Effector memory CD4-positive, alpha-beta T cell (primary cell): ENCODE measurements around the gene RPP14.
"Not testable (repeated sequence)": the region's sequence is repeated elsewhere in the genome, so short reads cannot be mapped to it uniquely, and the experiment has no call there.

Experiments used
- DNase-seq, 3 donors: peaks; one replicate each; pipeline ENCODE4 v3.0.0-alpha.2; 2020
- H3K27ac ChIP-seq: 2 replicates; pipeline ENCODE4 v1.7.0; 2013; ENCODE audit warnings: mild to moderate bottlenecking, low read length, moderate library complexity; ENCODE audit not compliant: insufficient read depth, poor library complexity, severe bottlenecking
- H3K27me3 ChIP-seq: replicated peaks from 2 replicates; pipeline ENCODE4 v1.7.0; 2013; ENCODE audit warnings: mild to moderate bottlenecking, low read length; ENCODE audit not compliant: insufficient read depth, control insufficient read depth, poor library complexity, severe bottlenecking
- H3K36me3 ChIP-seq: 2 replicates; pipeline ENCODE4 v1.7.0; 2013; ENCODE audit warnings: mild to moderate bottlenecking, low read length, moderate library complexity; ENCODE audit not compliant: control insufficient read depth, insufficient read depth
- H3K4me1 ChIP-seq: 2 replicates; pipeline ENCODE4 v1.7.0; 2013; ENCODE audit warnings: low read length, mild to moderate bottlenecking; ENCODE audit not compliant: control insufficient read depth, insufficient read depth, poor library complexity, severe bottlenecking
- H3K4me3 ChIP-seq: 2 replicates; pipeline ENCODE4 v1.7.0; 2013; ENCODE audit warnings: low read length, low read depth, mild to moderate bottlenecking; ENCODE audit not compliant: insufficient read depth, poor library complexity, severe bottlenecking
- H3K9me3 ChIP-seq: 2 replicates; pipeline ENCODE4 v1.7.0; 2013; ENCODE audit warnings: mild to moderate bottlenecking, low read length, moderate library complexity; ENCODE audit not compliant: control insufficient read depth

RPP14 gene

GRCh38 chr3:58290446-58290845, 15.6 kb upstream of the RPP14 start:
- H3K4me1 ChIP-seq, H3K27me3 ChIP-seq, H3K9me3 ChIP-seq, DNase-seq, H3K36me3 ChIP-seq, H3K27ac ChIP-seq, H3K4me3 ChIP-seq: not testable (repeated sequence)

GRCh38 chr3:58291671-58292338, 14.2 kb upstream of the RPP14 start:
- H3K9me3 ChIP-seq: no peaks in the 10 kb centered on the region
- H3K27ac ChIP-seq: no peak overlapping the region
- H3K4me3 ChIP-seq: no peak overlapping the region
- H3K36me3 ChIP-seq: peaks cover 7% of the 10 kb centered on the region
- no peak for DNase-seq
- no peaks in the 10 kb centered on the region for H3K27me3 ChIP-seq
- no peaks in the 10 kb centered on the region for H3K4me1 ChIP-seq

GRCh38 chr3:58292866-58293265, 13.2 kb upstream of the RPP14 start:
- Histone ChIP-seq H3K4me3 (no peak overlapping the region), H3K27ac (no peak overlapping the region), H3K36me3 (peaks cover 4% of the 10 kb centered on the region), H3K4me1 (no peaks in the 10 kb centered on the region), H3K9me3 (no peaks in the 10 kb centered on the region), H3K27me3 (no peaks in the 10 kb centered on the region)
- no peak for DNase-seq

- no peak overlapping the region for H3K4me3 ChIP-seq
- H3K27me3 ChIP-seq: no peaks in the 10 kb centered on the region
- H3K9me3 ChIP-seq: no peaks in the 10 kb centered on the region
- peaks cover 4% of the 10 kb centered on the region for H3K36me3 ChIP-seq
- no peak for DNase-seq
- H3K4me1 ChIP-seq: no peaks in the 10 kb centered on the region
- no peak overlapping the region for H3K27ac ChIP-seq
Observed at GRCh38 chr3:58293516-58293915, 12.5 kb upstream of the RPP14 start.

- no peaks in the 10 kb centered on the region for H3K4me1 ChIP-seq
- no peak for DNase-seq
- no peak overlapping the region for H3K4me3 ChIP-seq
- no peak overlapping the region for H3K27ac ChIP-seq
- H3K27me3 ChIP-seq: peaks cover 10% of the 10 kb centered on the region
- peaks cover 4% of the 10 kb centered on the region for H3K36me3 ChIP-seq
- H3K9me3 ChIP-seq: no peaks in the 10 kb centered on the region
Observed at GRCh38 chr3:58296269-58296668, 9.8 kb upstream of the RPP14 start.

GRCh38 chr3:58296843-58297242, 9.2 kb upstream of the RPP14 start:
- H3K4me1 ChIP-seq: no peaks in the 10 kb centered on the region
- peaks cover 4% of the 10 kb centered on the region for H3K36me3 ChIP-seq
- H3K4me3 ChIP-seq: no peak overlapping the region
- H3K9me3 ChIP-seq: no peaks in the 10 kb centered on the region
- H3K27ac ChIP-seq: no peak overlapping the region
- DNase-seq: no peak
- H3K27me3 ChIP-seq: peaks cover 10% of the 10 kb centered on the region

GRCh38 chr3:58298190-58298589, 7.9 kb upstream of the RPP14 start:
- Histone ChIP-seq H3K4me3 (no peak overlapping the region), H3K36me3 (peaks cover 4% of the 10 kb centered on the region), H3K4me1 (no peaks in the 10 kb centered on the region), H3K27me3 (peaks cover 10% of the 10 kb centered on the region), H3K9me3 (no peaks in the 10 kb centered on the region), H3K27ac (no peak overlapping the region)
- no peak for DNase-seq

GRCh38 chr3:58299075-58299474, 7.0 kb upstream of the RPP14 start:
- no peak for DNase-seq
- no peak overlapping the region for H3K4me3 ChIP-seq
- H3K9me3 ChIP-seq: no peaks in the 10 kb centered on the region
- peaks cover 10% of the 10 kb centered on the region for H3K27me3 ChIP-seq
- peaks cover 1% of the 10 kb centered on the region for H3K36me3 ChIP-seq
- H3K27ac ChIP-seq: no peak overlapping the region
- H3K4me1 ChIP-seq: no peaks in the 10 kb centered on the region

- Histone ChIP-seq H3K9me3 (no peaks in the 10 kb centered on the region), H3K4me3 (no peak overlapping the region), H3K36me3 (no peaks in the 10 kb centered on the region), H3K27me3 (peaks cover 10% of the 10 kb centered on the region), H3K27ac (no peak overlapping the region), H3K4me1 (no peaks in the 10 kb centered on the region)
- DNase-seq: no peak
Observed at GRCh38 chr3:58299839-58300516, 6.1 kb upstream of the RPP14 start.

- peak in 1 of 3 donors; percentile 32 for DNase-seq
- H3K36me3 ChIP-seq: peaks cover 24% of the 10 kb centered on the region
- peak overlapping the region; percentile 94 for H3K4me3 ChIP-seq
- H3K27ac ChIP-seq: peak overlapping the region; percentile 99
- H3K9me3 ChIP-seq: no peaks in the 10 kb centered on the region
- H3K4me1 ChIP-seq: peaks cover 18% of the 10 kb centered on the region
- no peaks in the 10 kb centered on the region for H3K27me3 ChIP-seq
Observed at GRCh38 chr3:58307639-58308215, 1.7 kb downstream of the RPP14 start.
